GM13977 (cell line): ENCODE data around the gene THBS4.
"Not testable (repeated sequence)": the region's sequence is repeated elsewhere in the genome, so short reads cannot be mapped to it uniquely, and the experiment has no call there.

Experiments used
- DNase-seq: peaks from one replicate; pipeline ENCODE4 v3.0.0; 2012; ENCODE audit warnings: low spot score
- CTCF ChIP-seq: IDR thresholded peaks from 2 replicates; pipeline ENCODE4 v1.5.1; 2012; ENCODE audit warnings: mild to moderate bottlenecking, control low read depth; ENCODE audit not compliant: insufficient read depth; ENCODE audit errors: extremely low read depth, missing control alignments
- in situ Hi-C: fragments of 300-500 bp; cut with MboI; formaldehyde crosslinking; loops from one replicate; pipeline ENCODE4 v1.12.0; 2022; ENCODE audit warnings: low sequenced_read_pairs, low pct_unique_long_range_greater_than_20kb, mixed read lengths, inconsistent platforms; ENCODE audit not compliant: unreplicated experiment

THBS4 gene

GRCh38 chr5:80105698-80106439 is 70.7 kb downstream of the THBS4 start:
- DNase-seq = no peak
- no peak for TF ChIP-seq CTCF
- in situ Hi-C loops = no loop called here

- no peak for TF ChIP-seq CTCF
- DNase-seq = no peak
- in situ Hi-C loops = no loop called here
Observed at GRCh38 chr5:80106916-80107315, 71.8 kb downstream of the THBS4 start.

GRCh38 chr5:80109646-80110478 is 74.7 kb downstream of the THBS4 start:
- TF ChIP-seq CTCF = no peak
- in situ Hi-C loops = no loop called here
- DNase-seq = no peak

- in situ Hi-C loops, DNase-seq: not testable (repeated sequence)
Observed at GRCh38 chr5:80111376-80111990, 76.3 kb downstream of the THBS4 start.

GRCh38 chr5:80114860-80115259 is 79.7 kb downstream of the THBS4 start:
- in situ Hi-C loops = no loop called here
- DNase-seq = no peak
- TF ChIP-seq CTCF = no peak

- in situ Hi-C loops = no loop called here
- no peak for DNase-seq
- no peak for TF ChIP-seq CTCF
Observed at GRCh38 chr5:80116000-80116399, 80.9 kb downstream of the THBS4 start.

DNA sequence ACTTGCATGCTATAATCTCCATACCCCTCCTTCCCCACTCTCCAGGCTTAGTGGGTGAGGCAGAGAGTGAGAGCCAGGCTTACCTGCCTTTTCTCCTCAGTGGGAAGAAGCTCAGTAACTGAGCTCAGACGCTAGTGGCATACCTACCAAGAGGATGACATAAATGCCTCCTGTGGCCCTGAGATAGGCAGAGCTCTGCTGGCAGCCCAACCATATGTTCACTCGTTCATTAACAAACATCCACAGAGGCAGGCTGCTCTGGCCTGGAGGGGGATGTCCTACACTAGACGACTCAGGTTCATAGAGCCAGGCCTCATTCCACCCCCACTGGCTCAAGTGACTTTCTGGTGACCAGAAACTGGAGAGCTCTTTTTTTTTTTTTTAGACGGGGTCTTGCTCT is 81.3 kb downstream of the THBS4 start:
- no peak for DNase-seq
- TF ChIP-seq CTCF = no peak
- in situ Hi-C loops = no loop called here
